Stromal cell of bone marrow (primary cell): Measurements from ENCODE around the gene AGAP3.

ENCODE experiments used
- DNase-seq: peaks from one replicate; pipeline ENCODE4 v3.0.0-alpha.2; 2012; ENCODE audit warnings: low read depth

AGAP3 gene

GRCh38 chr7:151088019-151088855 is 2.0 kb downstream of the AGAP3 start:
- DNase-seq: no peak

GRCh38 chr7:151088856-151089699 is 2.8 kb downstream of the AGAP3 start:
- peak; percentile 79 for DNase-seq

- DNase-seq: no peak
Measured at GRCh38 chr7:151089893-151090730, 3.8 kb downstream of the AGAP3 start.

- DNase-seq: no peak
Measured at GRCh38 chr7:151091003-151091402, 4.7 kb downstream of the AGAP3 start.

- DNase-seq: no peak
Measured at GRCh38 chr7:151091431-151091830, 5.2 kb downstream of the AGAP3 start.

- DNase-seq: no peak
Measured at GRCh38 chr7:151091988-151092387, 5.7 kb downstream of the AGAP3 start.

GRCh38 chr7:151093748-151094147 is 7.5 kb downstream of the AGAP3 start:
- DNase-seq: no peak

- no peak for DNase-seq
Measured at GRCh38 chr7:151094675-151095074, 8.4 kb downstream of the AGAP3 start.

- no peak for DNase-seq
Measured at GRCh38 chr7:151095123-151095797, 9.0 kb downstream of the AGAP3 start.

GRCh38 chr7:151095828-151096475 is 9.7 kb downstream of the AGAP3 start:
- no peak for DNase-seq

- DNase-seq: no peak
Measured at GRCh38 chr7:151099486-151100211, 13.4 kb downstream of the AGAP3 start.

GRCh38 chr7:151100921-151101320 is 14.6 kb downstream of the AGAP3 start:
- no peak for DNase-seq

- no peak for DNase-seq
Measured at GRCh38 chr7:151101621-151102396, 15.5 kb downstream of the AGAP3 start.

- no peak for DNase-seq
Measured at GRCh38 chr7:151102991-151103390, 16.7 kb downstream of the AGAP3 start.

GRCh38 chr7:151103973-151104372 is 17.7 kb downstream of the AGAP3 start:
- DNase-seq: no peak

GRCh38 chr7:151104411-151105235 is 18.3 kb downstream of the AGAP3 start:
- DNase-seq: peak; percentile 86

- DNase-seq: no peak
Measured at GRCh38 chr7:151107882-151108281, 21.6 kb downstream of the AGAP3 start.
